ENCODE measurements around the gene SEMA5A. TPM values are rescaled to one million over a fixed set of nuclear protein-coding genes. Genes with fewer than 3 reads are reported as not detected.

The SEMA5A gene
- total and polyA plus RNA-seq, 2 of the 8 experiments (the other 6 are each of a cell fraction or from before 2014, with no cell fraction given) = 5.3 to 8.9 TPM

DNA sequence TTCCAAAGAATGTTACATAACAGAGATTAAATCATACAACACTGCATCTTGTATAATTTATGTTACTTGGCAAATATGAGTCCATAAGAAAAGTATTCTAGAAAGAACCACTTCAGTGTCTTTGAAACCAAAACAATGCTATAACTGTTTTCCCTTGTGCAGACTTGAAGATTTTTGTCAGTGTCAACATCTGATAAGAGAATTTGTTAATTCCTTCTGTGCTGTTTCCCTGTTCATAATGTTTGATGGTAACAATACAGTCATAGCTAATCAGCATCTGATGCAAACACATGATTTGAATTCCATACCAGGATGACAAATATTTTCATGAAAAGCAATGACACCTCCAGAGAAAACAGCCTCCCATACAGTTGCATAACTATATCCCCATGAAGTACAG, 306.8 kb downstream of the SEMA5A start:
- Histone ChIP-seq H3K79me2 (ENCODE audit: control insufficient read depth in 1 of 2, insufficient read depth in 2 of 2, low read length in 2 of 2) (no peaks in the 10 kb centered on the region), H3K14ac (ENCODE audit: insufficient read length) (no peak overlapping the region), H3K27me3 (replicated peaks in 1 of 4; ENCODE audit: control insufficient read depth in 3 of 4, extremely low read depth in 1 of 4, insufficient read depth in 3 of 4, low read length in 3 of 4) (no peaks in the 10 kb centered on the region), H3K79me1 (ENCODE audit: low read depth, low read length) (no peaks in the 10 kb centered on the region), H3K4ac (replicated peaks; ENCODE audit: insufficient read length, low read depth, low read length) (no peak overlapping the region), H3K18ac (ENCODE audit: extremely low read depth, low read length) (no peak overlapping the region), H2AFZ (ENCODE audit: low read length) (no peak overlapping the region), H3K9me3 (ENCODE audit: insufficient read depth in 2 of 2, low read depth in 1 of 2, low read length in 1 of 2) (no peaks in the 10 kb centered on the region), H3K27ac (ENCODE audit: low read depth, low read length) (no peak overlapping the region), H3K56ac (replicated peaks; ENCODE audit: insufficient read length, low read depth, low read length) (no peak overlapping the region), H3K23me2 (ENCODE audit: low read depth, low read length) (no peaks in the 10 kb centered on the region), H2AK5ac (ENCODE audit: low read depth, low read length) (no peak overlapping the region), H2BK120ac (replicated peaks; ENCODE audit: low read depth, low read length) (no peak overlapping the region), H3K4me1 (replicated peaks in 1 of 4; ENCODE audit: control insufficient read depth in 3 of 4, insufficient read depth in 4 of 4, low read length in 3 of 4) (no peaks in the 10 kb centered on the region), H2BK20ac (ENCODE audit: low read length) (no peak overlapping the region), H4K91ac (replicated peaks; ENCODE audit: insufficient read length, low read length) (no peak overlapping the region), H3K4me3 (ENCODE audit: extremely low read depth in 1 of 4, insufficient read depth in 2 of 4, low read depth in 3 of 4, low read length in 4 of 4) (no peak overlapping the region), H2BK15ac (ENCODE audit: low read length) (no peak overlapping the region), H2BK5ac (ENCODE audit: low read depth, low read length) (no peak overlapping the region), H3K36me3 (ENCODE audit: control insufficient read depth in 2 of 4, insufficient read depth in 4 of 4, low read length in 3 of 4) (no peaks in the 10 kb centered on the region), H4K5ac (ENCODE audit: insufficient read length, low read depth, low read length) (no peak overlapping the region), H3K9ac (replicated peaks in 1 of 4; ENCODE audit: extremely low read depth in 1 of 4, low read depth in 3 of 4, low read length in 3 of 4) (no peak overlapping the region), H3K4me2 (ENCODE audit: insufficient read depth in 1 of 2, low read depth in 2 of 2, low read length in 2 of 2) (no peak overlapping the region), H3K23ac (ENCODE audit: insufficient read length) (no peak overlapping the region), H4K20me1 (replicated peaks in 1 of 2; ENCODE audit: control insufficient read depth in 1 of 2, insufficient read depth in 2 of 2, low read length in 2 of 2) (no peaks in the 10 kb centered on the region), H2BK12ac (ENCODE audit: low read depth, low read length) (no peak overlapping the region), H4K8ac (ENCODE audit: extremely low read depth, insufficient read depth, low read length) (no peak overlapping the region)
- ChIA-PET POLR2A (ENCODE audit: partially characterized antibody) (no interaction called here), CTCF (ENCODE audit: partially characterized antibody) (no interaction called here)
- TF ChIP-seq CTBP2 (IDR thresholded peaks at IDR 0.05; ENCODE audit: borderline replicate concordance, insufficient read depth, insufficient read length, low read length) (no peak), TBP (IDR thresholded peaks at IDR 0.05; ENCODE audit: low read depth, low read length) (no peak), CBX5 (IDR thresholded peaks at IDR 0.05; ENCODE audit: low read depth, low read length) (no peak), YY1 (IDR thresholded peaks at IDR 0.05; ENCODE audit: low read depth, low read length) (no peak), SP1 (IDR thresholded peaks at IDR 0.05; ENCODE audit: low read depth, low read length) (no peak), JUND (IDR thresholded peaks at IDR 0.05; ENCODE audit: low read length) (no peak), CBX8 (IDR thresholded peaks at IDR 0.05; ENCODE audit: borderline replicate concordance, low read depth, low read length) (no peak), RAD21 (IDR thresholded peaks at IDR 0.05 in 1 of 2, conservative IDR thresholded peaks at IDR 0.05 in 1 of 2; ENCODE audit: low read depth in 2 of 2, low read length in 2 of 2) (no peak), SP2 (IDR thresholded peaks at IDR 0.05; ENCODE audit: low read length) (no peak), BACH1 (IDR thresholded peaks at IDR 0.05; ENCODE audit: low read length) (no peak), KDM5A (IDR thresholded peaks at IDR 0.05; ENCODE audit: low read length) (no peak), POLR2AphosphoS5 (IDR thresholded peaks at IDR 0.05; ENCODE audit: low read depth, low read length) (no peak), ASH2L (IDR thresholded peaks at IDR 0.05; ENCODE audit: low read length) (no peak), NANOG (IDR thresholded peaks at IDR 0.05; ENCODE audit: insufficient read depth, low read depth, low read length, poor library complexity, severe bottlenecking) (no peak), TEAD4 (IDR thresholded peaks at IDR 0.05; ENCODE audit: low read depth, low read length) (no peak)
- TF ChIP-seq, protein P1, sequence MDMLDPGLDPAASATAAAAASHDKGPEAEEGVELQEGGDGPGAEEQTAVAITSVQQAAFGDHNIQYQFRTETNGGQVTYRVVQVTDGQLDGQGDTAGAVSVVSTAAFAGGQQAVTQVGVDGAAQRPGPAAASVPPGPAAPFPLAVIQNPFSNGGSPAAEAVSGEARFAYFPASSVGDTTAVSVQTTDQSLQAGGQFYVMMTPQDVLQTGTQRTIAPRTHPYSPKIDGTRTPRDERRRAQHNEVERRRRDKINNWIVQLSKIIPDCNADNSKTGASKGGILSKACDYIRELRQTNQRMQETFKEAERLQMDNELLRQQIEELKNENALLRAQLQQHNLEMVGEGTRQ (IDR thresholded peaks at IDR 0.05; ENCODE audit: low read length) = no peak
- no peak for FAIRE-seq
- DNase-seq (ENCODE audit: low read depth in 1 of 2, low spot score in 2 of 2) = no peak

Data from H1 (cell line).